ENCODE data around the gene P2RY4. TPM values are rescaled to one million over a fixed set of nuclear protein-coding genes. Genes with fewer than 3 reads are reported as not detected.

The P2RY4 gene
- total and polyA plus RNA-seq, 2 of the 8 experiments (the other 6 are each of a cell fraction or from before 2014, with no cell fraction given), result 0.38 TPM; not detected in 1

- no peaks in the 10 kb centered on the region for H4K20me1 ChIP-seq (replicated peaks in 1 of 2; ENCODE audit: control insufficient read depth in 1 of 2, insufficient read depth in 2 of 2, low read length in 2 of 2)
- no peak overlapping the region for H2BK12ac ChIP-seq (ENCODE audit: low read depth, low read length)
- H2BK15ac ChIP-seq (ENCODE audit: low read length), result no peak overlapping the region
- no peak overlapping the region for H3K23ac ChIP-seq (ENCODE audit: insufficient read length)
- ChIA-PET CTCF (ENCODE audit: partially characterized antibody) (no interaction called here), POLR2A (ENCODE audit: partially characterized antibody) (no interaction called here)
- H2AFZ ChIP-seq (ENCODE audit: low read length), result no peak overlapping the region
- no peak overlapping the region for H3K56ac ChIP-seq (replicated peaks; ENCODE audit: insufficient read length, low read depth, low read length)
- no peak overlapping the region for H3K27ac ChIP-seq (ENCODE audit: low read depth, low read length)
- H3K4me3 ChIP-seq (ENCODE audit: extremely low read depth in 1 of 4, insufficient read depth in 2 of 4, low read depth in 3 of 4, low read length in 4 of 4), result no peak overlapping the region
- H3K36me3 ChIP-seq (ENCODE audit: control insufficient read depth in 2 of 4, insufficient read depth in 4 of 4, low read length in 3 of 4), result no peaks in the 10 kb centered on the region
- H3K79me2 ChIP-seq (ENCODE audit: control insufficient read depth in 1 of 2, insufficient read depth in 2 of 2, low read length in 2 of 2), result no peaks in the 10 kb centered on the region
- no peak for DNase-seq (ENCODE audit: low read depth in 1 of 2, low spot score in 2 of 2)
- no peak for FAIRE-seq
- H2BK5ac ChIP-seq (ENCODE audit: low read depth, low read length), result no peak overlapping the region
- no peak overlapping the region for H2AK5ac ChIP-seq (ENCODE audit: low read depth, low read length)
- H3K79me1 ChIP-seq (ENCODE audit: low read depth, low read length), result no peaks in the 10 kb centered on the region
- H3K4me2 ChIP-seq (ENCODE audit: insufficient read depth in 1 of 2, low read depth in 2 of 2, low read length in 2 of 2), result no peak overlapping the region
- no peak overlapping the region for H3K18ac ChIP-seq (ENCODE audit: extremely low read depth, low read length)
- no peaks in the 10 kb centered on the region for H3K9me3 ChIP-seq (ENCODE audit: insufficient read depth in 2 of 2, low read depth in 1 of 2, low read length in 1 of 2)
- no peaks in the 10 kb centered on the region for H3K23me2 ChIP-seq (ENCODE audit: low read depth, low read length)
- H2BK120ac ChIP-seq (replicated peaks; ENCODE audit: low read depth, low read length), result no peak overlapping the region
- H3K4ac ChIP-seq (replicated peaks; ENCODE audit: insufficient read length, low read depth, low read length), result no peak overlapping the region
- H4K5ac ChIP-seq (ENCODE audit: insufficient read length, low read depth, low read length), result no peak overlapping the region
- H3K27me3 ChIP-seq (replicated peaks in 1 of 4; ENCODE audit: control insufficient read depth in 3 of 4, extremely low read depth in 1 of 4, insufficient read depth in 3 of 4, low read length in 3 of 4), result no peaks in the 10 kb centered on the region
- H2BK20ac ChIP-seq (ENCODE audit: low read length), result no peak overlapping the region
- no peak overlapping the region for H4K8ac ChIP-seq (ENCODE audit: extremely low read depth, insufficient read depth, low read length)
- no peaks in the 10 kb centered on the region for H3K4me1 ChIP-seq (replicated peaks in 1 of 4; ENCODE audit: control insufficient read depth in 3 of 4, insufficient read depth in 4 of 4, low read length in 3 of 4)
- no peak overlapping the region for H3K14ac ChIP-seq (ENCODE audit: insufficient read length)
- H4K91ac ChIP-seq (replicated peaks; ENCODE audit: insufficient read length, low read length), result no peak overlapping the region
- no peak overlapping the region for H3K9ac ChIP-seq (replicated peaks in 1 of 4; ENCODE audit: extremely low read depth in 1 of 4, low read depth in 3 of 4, low read length in 3 of 4)
- no peak for TF ChIP-seq RXRA (IDR thresholded peaks at IDR 0.05; ENCODE audit: insufficient read depth, low read depth, low read length)
- no peak for TF ChIP-seq KDM5A (IDR thresholded peaks at IDR 0.05; ENCODE audit: low read length)
- no peak for TF ChIP-seq HDAC6 (IDR thresholded peaks at IDR 0.05; ENCODE audit: low read depth, low read length)
- no peak for TF ChIP-seq HDAC2 (IDR thresholded peaks at IDR 0.05; ENCODE audit: borderline replicate concordance in 1 of 2, low read depth in 2 of 2, low read length in 2 of 2)
- no peak for TF ChIP-seq GABPA (IDR thresholded peaks at IDR 0.05; ENCODE audit: borderline replicate concordance, insufficient read depth, low read length)
- TF ChIP-seq TAF7 (optimal IDR thresholded peaks at IDR 0.05; ENCODE audit: borderline replicate concordance, low read depth, low read length), result no peak
- no peak for TF ChIP-seq KDM4A (IDR thresholded peaks at IDR 0.05; ENCODE audit: low read depth, low read length, severe bottlenecking)
- TF ChIP-seq BRCA1 (IDR thresholded peaks at IDR 0.05; ENCODE audit: low read depth, low read length), result no peak
- no peak for TF ChIP-seq RBBP5 (IDR thresholded peaks at IDR 0.05; ENCODE audit: borderline replicate concordance, low read depth, low read length)
- TF ChIP-seq, protein P1, sequence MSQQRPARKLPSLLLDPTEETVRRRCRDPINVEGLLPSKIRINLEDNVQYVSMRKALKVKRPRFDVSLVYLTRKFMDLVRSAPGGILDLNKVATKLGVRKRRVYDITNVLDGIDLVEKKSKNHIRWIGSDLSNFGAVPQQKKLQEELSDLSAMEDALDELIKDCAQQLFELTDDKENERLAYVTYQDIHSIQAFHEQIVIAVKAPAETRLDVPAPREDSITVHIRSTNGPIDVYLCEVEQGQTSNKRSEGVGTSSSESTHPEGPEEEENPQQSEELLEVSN (IDR thresholded peaks at IDR 0.05), result no peak
- no peak for TF ChIP-seq CBX8 (IDR thresholded peaks at IDR 0.05; ENCODE audit: borderline replicate concordance, low read depth, low read length)
- TF ChIP-seq FOSL1 (IDR thresholded peaks at IDR 0.05; ENCODE audit: insufficient read depth, low read depth, low read length), result no peak
- TF ChIP-seq SUZ12 (IDR thresholded peaks at IDR 0.05; ENCODE audit: low read length), result no peak
- TF ChIP-seq CBX5 (IDR thresholded peaks at IDR 0.05; ENCODE audit: low read depth, low read length), result no peak
- no peak for TF ChIP-seq EZH2 (IDR thresholded peaks at IDR 0.05; ENCODE audit: low read depth, low read length, severe bottlenecking)
Observed at GRCh38 chrX:70208479-70208878, 51.5 kb downstream of the P2RY4 start.
